NCI-H128 (cell line): ENCODE results near the gene PDK1.

ENCODE experiments used
- DNase-seq: peaks from one replicate; lab custom pipeline; 2025; ENCODE audit not compliant: unreplicated experiment; lab: John Stamatoyannopoulos, UW

Gene PDK1

DNA sequence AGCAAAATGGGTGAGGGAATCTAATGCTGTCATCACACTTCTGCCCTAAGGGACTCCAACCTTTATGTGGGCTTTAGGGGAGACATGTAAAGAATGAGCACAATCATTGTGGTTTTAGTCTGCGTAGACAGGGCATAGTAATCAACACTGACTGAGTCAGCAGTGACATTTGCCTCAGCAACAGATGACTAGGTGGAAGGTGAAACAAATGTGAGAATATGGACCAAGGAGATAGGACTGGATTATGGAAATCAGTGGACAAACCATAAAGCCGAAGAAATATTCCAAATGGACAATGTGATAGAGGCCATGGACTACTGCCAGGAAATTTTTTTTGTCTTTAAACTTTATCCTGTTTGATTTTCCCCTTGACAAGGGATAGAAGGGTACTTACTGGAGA lies 83.9 kb downstream of the PDK1 start:
- DNase-seq: no peak

DNA sequence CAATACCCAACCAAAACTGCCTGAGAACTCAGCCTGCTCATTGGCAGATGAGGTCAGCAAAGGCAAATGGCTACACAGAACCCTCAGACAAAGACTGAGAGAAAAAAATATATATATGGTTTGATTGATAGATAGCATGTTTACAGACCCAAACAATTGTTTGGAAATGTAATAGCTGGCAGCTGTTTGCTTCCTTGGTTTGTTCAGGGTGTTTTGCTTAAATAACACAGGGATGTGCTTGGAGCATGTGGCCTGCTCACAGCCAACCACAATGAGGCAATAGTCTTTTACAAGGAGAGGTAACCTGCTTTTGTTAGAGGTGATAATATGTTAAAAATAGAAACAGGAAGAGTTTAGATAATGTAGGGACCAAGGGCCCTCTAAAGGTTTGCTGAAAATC lies 84.5 kb downstream of the PDK1 start:
- no peak for DNase-seq

DNA sequence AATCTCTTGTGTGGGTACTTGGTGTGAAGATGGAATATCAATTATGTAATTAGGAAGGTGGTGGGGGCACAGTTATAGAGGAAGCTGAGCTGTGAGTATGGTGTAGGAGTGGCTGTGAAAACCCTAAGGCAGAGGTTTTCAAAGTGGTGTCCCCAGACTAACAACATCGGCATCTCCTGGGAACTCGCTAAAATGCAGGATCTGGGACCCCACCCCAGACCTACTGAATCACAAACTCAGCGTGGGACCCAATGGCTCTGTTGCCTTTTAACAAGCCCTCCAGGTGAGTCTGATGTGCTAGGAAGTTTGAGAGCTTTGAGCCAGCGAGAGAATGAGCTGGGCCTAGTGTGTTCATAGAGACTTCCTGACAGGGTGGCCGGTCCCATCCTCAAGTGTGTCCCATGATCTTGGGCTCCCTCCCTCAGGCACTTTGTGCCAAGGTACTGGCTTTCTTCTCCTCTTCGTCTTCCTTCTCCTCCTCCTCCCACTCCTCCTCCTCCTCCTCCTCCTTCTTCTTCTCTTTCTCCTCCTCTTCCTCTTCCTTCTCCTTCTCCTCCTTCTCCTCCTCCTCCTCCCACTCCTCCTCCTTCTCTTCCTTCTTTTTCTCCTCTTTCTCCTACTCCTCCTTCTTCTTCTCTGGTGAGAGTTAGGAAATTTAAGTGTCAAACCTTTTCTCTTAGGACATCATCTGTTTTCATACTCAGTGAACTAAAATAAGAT lies 86.6 kb downstream of the PDK1 start:
- DNase-seq: no peak

DNA sequence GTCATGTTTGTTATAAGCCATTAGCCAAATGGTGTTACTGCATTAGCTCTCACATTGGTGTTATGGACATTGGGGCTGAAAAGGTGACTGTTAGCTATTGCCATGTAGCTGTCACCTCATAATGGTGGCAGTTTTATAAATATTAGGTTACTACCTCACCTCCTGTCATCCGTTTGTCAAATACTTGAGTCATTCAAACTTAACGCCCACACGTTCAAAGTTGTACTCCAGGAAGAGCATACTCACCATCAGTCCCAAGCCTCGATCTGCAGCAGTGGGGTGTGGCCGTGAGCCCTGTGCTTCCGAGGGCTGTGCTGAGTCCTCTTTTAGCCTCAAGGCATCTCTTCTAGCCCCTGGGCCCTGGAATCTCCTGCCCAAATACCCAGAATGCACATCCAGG lies 87.3 kb downstream of the PDK1 start:
- DNase-seq: no peak

DNA sequence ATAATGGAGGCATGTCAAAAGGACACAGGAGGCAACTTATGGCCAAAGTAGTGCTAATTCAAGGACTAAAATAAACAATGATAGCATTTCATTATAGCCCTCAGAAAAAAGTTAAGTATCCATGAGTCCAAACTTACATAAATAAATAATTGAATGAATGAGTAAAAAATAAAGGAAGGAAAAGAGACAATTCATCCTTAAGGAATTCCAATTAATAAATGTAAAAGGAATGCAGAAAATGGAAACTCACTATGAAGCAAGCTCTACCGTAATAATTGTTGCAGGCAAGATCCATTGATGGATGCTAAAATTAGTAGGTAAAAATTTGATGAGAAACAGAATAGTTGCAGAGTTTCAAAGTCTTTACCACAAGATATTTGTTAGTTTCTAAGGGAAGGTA lies 91.5 kb downstream of the PDK1 start:
- no peak for DNase-seq

DNA sequence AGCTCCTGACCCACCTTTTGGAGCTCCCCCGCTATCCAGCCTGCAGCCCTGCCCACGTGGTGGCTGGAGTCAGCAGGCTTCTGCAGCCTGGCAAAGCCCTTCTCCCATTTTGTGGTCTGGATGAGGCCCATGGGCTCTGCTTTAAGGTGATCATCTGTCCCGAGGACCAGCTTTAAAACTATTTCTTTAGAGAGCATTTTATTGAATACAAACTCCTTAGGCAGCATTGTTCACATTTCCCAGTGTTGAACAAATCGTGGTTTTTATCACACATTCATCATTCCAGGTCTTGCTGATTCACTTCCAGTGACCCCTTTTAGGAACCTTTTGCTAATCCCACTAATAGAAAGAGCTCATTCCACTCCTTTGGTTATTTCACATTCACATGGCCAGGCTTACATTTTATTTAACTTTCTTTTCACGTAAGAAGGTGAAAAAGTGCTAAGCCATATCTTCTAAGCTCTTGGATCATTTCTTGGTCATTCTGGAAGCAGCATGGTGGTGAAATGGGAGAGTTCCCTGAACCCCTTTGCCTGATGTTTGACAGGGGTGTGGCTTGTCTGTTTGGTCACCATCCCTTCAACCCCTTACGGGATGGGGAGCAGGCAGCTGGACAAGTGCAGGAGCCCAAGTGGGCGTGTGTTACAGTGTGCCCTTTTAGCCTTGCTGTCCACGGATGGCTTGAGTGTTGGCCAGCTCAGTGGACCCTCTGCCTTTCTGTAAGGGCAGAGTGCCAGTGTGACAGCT lies 99.4 kb downstream of the PDK1 start:
- no peak for DNase-seq

DNA sequence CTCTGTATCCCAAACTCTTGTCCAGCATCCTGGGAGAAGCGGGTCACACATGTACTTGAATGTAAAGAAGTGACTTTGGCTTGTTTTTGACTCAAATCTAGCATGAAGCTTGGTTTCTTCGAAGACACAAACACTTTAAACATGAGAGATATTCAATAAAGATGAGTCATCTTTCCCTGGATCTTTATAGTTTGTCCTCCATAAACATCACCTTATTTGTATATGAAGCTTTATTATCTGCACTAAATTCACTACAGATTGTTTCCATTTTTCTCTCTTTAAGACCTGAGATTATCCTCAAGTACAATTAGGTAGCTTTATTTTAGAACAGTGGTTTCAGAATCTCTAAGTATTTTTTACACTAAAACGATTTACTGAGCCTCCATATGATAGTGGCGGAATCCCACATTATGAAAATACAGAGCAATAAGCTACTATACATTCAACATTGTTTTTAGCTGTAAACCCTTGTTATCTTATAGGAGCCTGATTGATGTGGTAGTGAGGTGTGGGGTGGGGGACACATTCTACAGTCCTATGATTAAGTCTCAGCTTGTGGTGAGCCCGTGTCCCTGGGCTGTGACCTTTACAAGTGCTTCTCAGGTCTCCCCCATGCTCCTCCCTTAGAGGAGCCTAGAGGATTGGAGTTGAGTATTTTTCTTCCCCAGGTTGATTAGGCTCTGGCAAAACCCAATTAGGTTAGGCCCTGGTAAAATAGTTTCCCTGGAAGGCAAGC lies 100.1 kb downstream of the PDK1 start:
- DNase-seq: no peak
